HCT116 (cell line): ENCODE results near the gene RIPOR3. TPM values are rescaled to one million over a fixed set of nuclear protein-coding genes. Genes with fewer than 3 reads are reported as not detected.

Source experiments
- ATAC-seq: fragments of 200-7000 bp; cut with Tn5 transposase; 2 replicates; pipeline ENCODE4 v1.9.1; 2020; ENCODE audit warnings: mild to moderate bottlenecking, moderate library complexity
- BruUV-seq: library from RNA; stranded (reverse); fragments of 400-500 nt; replicated peaks from 2 replicates; lab custom pipeline; 2021; lab: Mats Ljungman, UMichigan
- CTCF ChIA-PET: fragments of 300-600 bp; sonication (Branson Sonifier 250); formaldehyde crosslinking; loops from one replicate; lab custom pipeline; 2021; ENCODE audit warnings: antibody characterized with exemption; lab: Charles Lee
- POLR2A ChIA-PET: fragments of 300-600, 350-600 bp; sonication (Branson Sonifier 250); formaldehyde crosslinking; loops from one replicate; lab custom pipeline; 2021; ENCODE audit warnings: antibody characterized with exemption; lab: Charles Lee
- RAD21 ChIA-PET, 2 experiments: fragments of 300-600 bp; sonication (Branson Sonifier 250); formaldehyde crosslinking; loops; one replicate each; lab custom pipeline; 2023; ENCODE audit warnings: low total read pairs in 2 of 2; ENCODE audit not compliant: uncharacterized antibody in 2 of 2, unreplicated experiment in 2 of 2, low non-redundant PET in 1 of 2; lab: Charles Lee
- DNase-seq: peaks from one replicate; pipeline ENCODE4 v3.0.0-alpha.2; 2010; ENCODE audit warnings: low read depth, low spot score
- H2AFZ ChIP-seq: fragments of 200-600 bp; shearing (Covaris generic), sonication (generic); 2 replicates; pipeline ENCODE4 v1.6.1; 2017; ENCODE audit warnings: low read depth, mixed run types, mixed read lengths, antibody characterized with exemption, low read length; ENCODE audit not compliant: poor library complexity, severe bottlenecking
- H3K27ac ChIP-seq: 2 replicates; pipeline ENCODE4 v1.5.1; 2012; ENCODE audit warnings: low read depth, low read length
- H3K27me3 ChIP-seq: fragments of 200-600 bp; sonication (generic); 2 replicates; pipeline ENCODE4 v1.6.1; 2016; ENCODE audit warnings: mixed run types, low read length, mixed read lengths; ENCODE audit not compliant: insufficient read depth
- H3K36me3 ChIP-seq, 2 experiments: fragments of 200-500 bp in 1 of 2; fragments of 200-600 bp in 1 of 2; sonication (Bioruptor generic) in 1 of 2; sonication (generic) in 1 of 2; 2 replicates each; pipeline versions ENCODE4 v1.5.1 to v1.6.1; 2014 to 2016; ENCODE audit warnings: low read length in 2 of 2, inconsistent platforms in 1 of 2, mixed read lengths in 1 of 2, mixed run types in 1 of 2; ENCODE audit not compliant: insufficient read depth in 2 of 2, control insufficient read depth in 1 of 2
- H3K4me1 ChIP-seq, 2 experiments: fragments of 200-600 bp in 1 of 2; sonication (generic) in 1 of 2; 2 replicates each; pipeline versions ENCODE4 v1.5.1 to v1.6.1; 2012 to 2017; ENCODE audit warnings: low read length in 2 of 2, inconsistent platforms in 1 of 2, mild to moderate bottlenecking in 1 of 2, mixed read lengths in 1 of 2, mixed run types in 1 of 2, moderate library complexity in 1 of 2; ENCODE audit not compliant: insufficient read depth in 2 of 2, control insufficient read depth in 1 of 2
- H3K4me2 ChIP-seq: fragments of 200-600 bp; sonication (generic); 2 replicates; pipeline ENCODE4 v1.6.1; 2017; ENCODE audit warnings: mixed run types, low read length, mixed read lengths
- H3K4me3 ChIP-seq, 2 experiments: fragments of 200-600 bp in 1 of 2; sonication (generic) in 1 of 2; replicated peaks in 1 of 2; 2 replicates each; pipeline ENCODE4 v1.5.1; 2011 to 2016; ENCODE audit warnings: low read length in 2 of 2, control low read depth in 1 of 2, low read depth in 1 of 2, mild to moderate bottlenecking in 1 of 2, mixed read lengths in 1 of 2, mixed run types in 1 of 2
- H3K79me2 ChIP-seq: fragments of 200-600 bp; sonication (generic); 2 replicates; pipeline ENCODE4 v1.6.1; 2017; ENCODE audit warnings: mild to moderate bottlenecking, mixed run types, low read length, moderate library complexity, mixed read lengths; ENCODE audit not compliant: insufficient read depth
- H3K9ac ChIP-seq: fragments of 200-600 bp; sonication (generic); 2 replicates; pipeline ENCODE4 v1.6.1; 2016; ENCODE audit warnings: low read length, mixed read lengths
- H3K9me2 ChIP-seq: fragments of 200-600 bp; sonication (generic), shearing (Covaris generic); 2 replicates; pipeline ENCODE4 v1.6.1; 2017; ENCODE audit warnings: mixed run types, mild to moderate bottlenecking, moderate library complexity; ENCODE audit not compliant: insufficient read depth
- H3K9me3 ChIP-seq, 2 experiments: fragments of 200-500 bp in 1 of 2; fragments of 200-600 bp in 1 of 2; sonication (Bioruptor generic) in 1 of 2; sonication (generic) in 1 of 2; 2 replicates each; pipeline ENCODE4 v1.6.1; 2014 to 2017; ENCODE audit warnings: low read length in 2 of 2, mixed read lengths in 2 of 2, inconsistent platforms in 1 of 2, low read depth in 1 of 2, mild to moderate bottlenecking in 1 of 2, mixed run types in 1 of 2, moderate library complexity in 1 of 2; ENCODE audit not compliant: control insufficient read depth in 1 of 2, insufficient read depth in 1 of 2
- H4K20me1 ChIP-seq: fragments of 200-600 bp; sonication (generic), shearing (Covaris generic); 2 replicates; pipeline ENCODE4 v1.6.1; 2017; ENCODE audit warnings: mixed run types, mild to moderate bottlenecking, moderate library complexity; ENCODE audit not compliant: insufficient read depth
- CBX3 ChIP-seq: IDR thresholded peaks from 2 replicates; pipeline ENCODE4 v1.6.1; 2012; ENCODE audit warnings: low read depth
- EGR1 ChIP-seq: IDR thresholded peaks from 2 replicates; pipeline ENCODE4 v1.6.1; 2012; ENCODE audit warnings: low read depth
- ELF1 ChIP-seq: IDR thresholded peaks from 2 replicates; pipeline ENCODE4 v1.6.1; 2012; ENCODE audit warnings: low read depth, borderline replicate concordance
- EZH2 ChIP-seq: fragments of 200-600 bp; sonication (generic); IDR thresholded peaks from 2 replicates; pipeline ENCODE4 v1.6.1; 2017; ENCODE audit warnings: antibody characterized with exemption, mixed run types
- FOSL1 ChIP-seq: IDR thresholded peaks from 2 replicates; pipeline ENCODE4 v1.6.1; 2012; ENCODE audit warnings: low read depth
- JUND ChIP-seq: IDR thresholded peaks from 2 replicates; pipeline ENCODE4 v1.6.1; 2012
- POLR2A ChIP-seq: IDR thresholded peaks from 2 replicates; pipeline ENCODE4 v1.7.0; 2011; ENCODE audit warnings: borderline replicate concordance; ENCODE audit not compliant: insufficient read depth, insufficient read length; ENCODE audit errors: extremely low read depth
- RAD21 ChIP-seq: IDR thresholded peaks from 2 replicates; pipeline ENCODE4 v1.6.1; 2012; ENCODE audit warnings: low read depth, mild to moderate bottlenecking
- SP1 ChIP-seq: IDR thresholded peaks from 2 replicates; pipeline ENCODE4 v1.6.1; 2012; ENCODE audit warnings: low read depth
- SRF ChIP-seq: IDR thresholded peaks from 2 replicates; pipeline ENCODE4 v1.6.1; 2012; ENCODE audit warnings: low read depth
- TCF7L2 ChIP-seq: IDR thresholded peaks from 2 replicates; pipeline ENCODE4 v1.7.0; 2011; ENCODE audit warnings: borderline replicate concordance, inconsistent platforms; ENCODE audit not compliant: insufficient read depth, insufficient read length; ENCODE audit errors: extremely low read depth
- YY1 ChIP-seq: IDR thresholded peaks from 2 replicates; pipeline ENCODE4 v1.6.1; 2011; ENCODE audit warnings: low read length, low read depth, moderate library complexity, mild to moderate bottlenecking; ENCODE audit not compliant: insufficient replicate concordance; ENCODE audit errors: extremely low read depth
- ZNF274 ChIP-seq: fragments of 200-500 bp; sonication (Bioruptor generic); IDR thresholded peaks from 2 replicates; pipeline ENCODE4 v1.6.1; 2014; ENCODE audit warnings: mild to moderate bottlenecking, low read depth, low read length, inconsistent platforms
- intact Hi-C: fragments of 100-400 bp; cut with micrococcal nuclease; formaldehyde crosslinking; loops from 2 replicates; pipeline ENCODE4 v1.10.0; 2022
- total RNA-seq: library from RNA; stranded (reverse); gene quantifications from one replicate; pipeline ENCODE4 v1.2.1, GENCODE V29; 2021; ENCODE audit not compliant: unreplicated experiment
- TF ChIP-seq, protein P1 (sequence below): IDR thresholded peaks from 2 replicates; pipeline ENCODE4 v1.6.1; 2012; ENCODE audit warnings: low read depth
- TF ChIP-seq, protein P2 (sequence below): IDR thresholded peaks from 2 replicates; pipeline ENCODE4 v1.6.1; 2011; ENCODE audit warnings: mild to moderate bottlenecking, low read length, moderate library complexity; ENCODE audit not compliant: insufficient replicate concordance; ENCODE audit errors: extremely low read depth
- TF ChIP-seq, protein P3 (sequence below): IDR thresholded peaks from 2 replicates; pipeline ENCODE4 v1.6.1; 2012
- TF ChIP-seq, protein P4 (sequence below): IDR thresholded peaks from 2 replicates; pipeline ENCODE4 v1.6.1; 2012

The RIPOR3 gene
- total RNA-seq, 1 experiment from 2014 or later, result 0.22 TPM

DNA sequence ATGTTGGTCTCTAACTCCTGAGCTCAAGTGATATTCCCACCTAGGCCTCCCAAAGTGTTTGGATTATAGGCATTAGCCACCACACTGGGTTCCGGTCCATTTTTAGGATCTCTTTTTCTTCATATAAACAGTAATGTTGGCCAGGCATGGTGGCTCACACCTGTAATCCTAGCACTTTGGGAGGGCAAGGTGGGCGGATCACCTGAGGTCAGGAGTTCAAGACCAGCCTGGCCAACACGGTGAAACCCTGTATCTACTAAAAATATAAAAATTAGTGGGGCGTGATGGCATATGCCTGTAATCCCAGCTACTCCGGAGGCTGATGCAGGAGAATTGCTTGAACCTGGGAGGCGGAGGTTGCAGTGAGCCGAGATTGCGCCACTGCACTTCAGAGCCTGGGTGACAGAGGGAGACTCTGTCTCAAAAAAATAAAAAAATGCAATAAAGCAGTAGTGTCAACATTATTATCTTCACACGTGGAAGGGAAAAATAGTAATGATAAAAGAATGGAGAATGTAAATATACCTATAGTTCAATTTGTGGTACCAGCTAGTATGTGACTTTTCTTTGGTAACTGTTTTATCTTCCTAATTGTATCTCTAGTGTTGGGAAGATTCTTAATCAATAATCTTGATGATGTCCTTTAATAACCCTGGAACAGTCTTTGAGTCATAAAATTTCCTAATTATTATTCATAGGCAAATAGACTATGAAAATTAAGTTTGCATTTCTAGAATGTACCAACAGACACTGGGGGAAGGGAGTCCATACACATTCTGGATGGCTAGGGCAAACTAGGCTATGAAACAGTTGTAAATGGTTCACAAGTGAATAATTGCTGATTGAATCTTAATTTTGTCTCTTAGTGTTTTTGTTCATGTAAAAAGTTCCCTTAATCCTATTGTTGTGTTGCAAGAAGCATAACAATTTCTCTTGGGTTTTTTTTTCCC lies 43.7 kb upstream of the RIPOR3 start (continued):
- TF ChIP-seq ZNF274, result no peak
- no peak for TF ChIP-seq CBX3

DNA sequence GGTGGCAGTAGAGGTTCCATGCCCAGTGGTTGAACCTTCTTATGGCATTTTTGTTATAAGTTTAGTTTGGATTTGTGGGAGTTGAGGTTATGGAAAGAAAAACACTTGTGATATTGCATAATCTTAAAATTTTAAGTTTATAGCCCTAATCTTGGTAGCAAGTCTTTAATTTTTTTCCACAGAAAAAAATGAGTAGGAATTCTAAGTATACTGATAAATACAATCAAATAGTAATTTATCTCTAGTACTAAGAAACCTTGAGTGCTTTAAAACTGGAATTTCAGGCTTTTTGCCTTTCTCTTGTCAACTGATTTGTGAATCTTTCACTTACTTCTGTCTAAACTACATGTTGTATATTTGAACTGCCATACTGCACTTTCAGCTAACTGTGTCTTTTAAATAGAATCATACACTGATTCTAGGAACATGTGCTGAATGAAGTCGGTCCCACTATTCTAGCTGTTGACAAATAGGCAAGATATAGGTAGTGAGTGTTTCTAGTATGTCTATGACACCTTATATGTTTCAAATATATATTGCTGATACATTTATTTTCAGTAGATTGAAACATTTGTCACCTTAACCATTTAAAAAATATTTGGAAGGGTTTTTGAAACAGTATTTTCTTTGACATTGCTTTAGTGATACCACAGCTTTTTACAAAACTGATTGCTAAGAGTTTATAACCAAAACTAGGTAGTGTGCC lies 42.5 kb upstream of the RIPOR3 start:
- Histone ChIP-seq H3K36me3 (peaks cover 14 to 17% of the 10 kb centered on the region in 2 experiments), H3K9ac (peak overlapping the region; percentile 94), H3K9me2 (no peaks in the 10 kb centered on the region), H4K20me1 (peaks cover 14% of the 10 kb centered on the region; the same call in 1 of the 2 replicates), H2AFZ (no peak overlapping the region), H3K79me2 (peaks cover 77% of the 10 kb centered on the region), H3K9me3 (no peaks in the 10 kb centered on the region), H3K4me2 (peak overlapping the region; percentile 99), H3K27me3 (no peaks in the 10 kb centered on the region), H3K27ac (peak overlapping the region; percentile 91; the same call in 1 of the 2 replicates), H3K4me1 (peaks cover 72 to 84% of the 10 kb centered on the region in 2 experiments), H3K4me3 (peak overlapping the region; percentile 59 to 94)
- no peak for ATAC-seq
- intact Hi-C loops, result loop anchor here (5.0 kb wide), 1 partner anchor 546 kb away; no protein-coding TSS in a partner anchor
- no TSS peak for BruUV-seq
- no peak for DNase-seq
- RAD21 ChIA-PET, result interaction anchor here in 1 of 2 experiments (1.3 kb wide), 1 partner anchor 16 kb away, joined by 6 read pairs; no protein-coding TSS in a partner anchor
- CTCF ChIA-PET, result interaction anchor here (1.3 kb wide), 1 partner anchor 15 kb away, joined by 5 read pairs; no protein-coding TSS in a partner anchor
- POLR2A ChIA-PET, result interaction anchor here (1.1 to 1.9 kb wide), 4 partner anchors 8 to 24 kb away, joined by 3 to 6 read pairs (median 4); no protein-coding TSS in a partner anchor
- TF ChIP-seq TCF7L2 (no peak), EGR1 (no peak), POLR2A (no peak), YY1 (no peak), SP1 (no peak), JUND (no peak), SRF (no peak), EZH2 (no peak), RAD21 (no peak), CBX3 (no peak), ELF1 (no peak), FOSL1 (no peak)
- TF ChIP-seq, protein P1, sequence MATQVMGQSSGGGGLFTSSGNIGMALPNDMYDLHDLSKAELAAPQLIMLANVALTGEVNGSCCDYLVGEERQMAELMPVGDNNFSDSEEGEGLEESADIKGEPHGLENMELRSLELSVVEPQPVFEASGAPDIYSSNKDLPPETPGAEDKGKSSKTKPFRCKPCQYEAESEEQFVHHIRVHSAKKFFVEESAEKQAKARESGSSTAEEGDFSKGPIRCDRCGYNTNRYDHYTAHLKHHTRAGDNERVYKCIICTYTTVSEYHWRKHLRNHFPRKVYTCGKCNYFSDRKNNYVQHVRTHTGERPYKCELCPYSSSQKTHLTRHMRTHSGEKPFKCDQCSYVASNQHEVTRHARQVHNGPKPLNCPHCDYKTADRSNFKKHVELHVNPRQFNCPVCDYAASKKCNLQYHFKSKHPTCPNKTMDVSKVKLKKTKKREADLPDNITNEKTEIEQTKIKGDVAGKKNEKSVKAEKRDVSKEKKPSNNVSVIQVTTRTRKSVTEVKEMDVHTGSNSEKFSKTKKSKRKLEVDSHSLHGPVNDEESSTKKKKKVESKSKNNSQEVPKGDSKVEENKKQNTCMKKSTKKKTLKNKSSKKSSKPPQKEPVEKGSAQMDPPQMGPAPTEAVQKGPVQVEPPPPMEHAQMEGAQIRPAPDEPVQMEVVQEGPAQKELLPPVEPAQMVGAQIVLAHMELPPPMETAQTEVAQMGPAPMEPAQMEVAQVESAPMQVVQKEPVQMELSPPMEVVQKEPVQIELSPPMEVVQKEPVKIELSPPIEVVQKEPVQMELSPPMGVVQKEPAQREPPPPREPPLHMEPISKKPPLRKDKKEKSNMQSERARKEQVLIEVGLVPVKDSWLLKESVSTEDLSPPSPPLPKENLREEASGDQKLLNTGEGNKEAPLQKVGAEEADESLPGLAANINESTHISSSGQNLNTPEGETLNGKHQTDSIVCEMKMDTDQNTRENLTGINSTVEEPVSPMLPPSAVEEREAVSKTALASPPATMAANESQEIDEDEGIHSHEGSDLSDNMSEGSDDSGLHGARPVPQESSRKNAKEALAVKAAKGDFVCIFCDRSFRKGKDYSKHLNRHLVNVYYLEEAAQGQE, result no peak
- TF ChIP-seq, protein P2, sequence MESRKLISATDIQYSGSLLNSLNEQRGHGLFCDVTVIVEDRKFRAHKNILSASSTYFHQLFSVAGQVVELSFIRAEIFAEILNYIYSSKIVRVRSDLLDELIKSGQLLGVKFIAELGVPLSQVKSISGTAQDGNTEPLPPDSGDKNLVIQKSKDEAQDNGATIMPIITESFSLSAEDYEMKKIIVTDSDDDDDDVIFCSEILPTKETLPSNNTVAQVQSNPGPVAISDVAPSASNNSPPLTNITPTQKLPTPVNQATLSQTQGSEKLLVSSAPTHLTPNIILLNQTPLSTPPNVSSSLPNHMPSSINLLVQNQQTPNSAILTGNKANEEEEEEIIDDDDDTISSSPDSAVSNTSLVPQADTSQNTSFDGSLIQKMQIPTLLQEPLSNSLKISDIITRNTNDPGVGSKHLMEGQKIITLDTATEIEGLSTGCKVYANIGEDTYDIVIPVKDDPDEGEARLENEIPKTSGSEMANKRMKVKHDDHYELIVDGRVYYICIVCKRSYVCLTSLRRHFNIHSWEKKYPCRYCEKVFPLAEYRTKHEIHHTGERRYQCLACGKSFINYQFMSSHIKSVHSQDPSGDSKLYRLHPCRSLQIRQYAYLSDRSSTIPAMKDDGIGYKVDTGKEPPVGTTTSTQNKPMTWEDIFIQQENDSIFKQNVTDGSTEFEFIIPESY, result no peak
- TF ChIP-seq, protein P3, sequence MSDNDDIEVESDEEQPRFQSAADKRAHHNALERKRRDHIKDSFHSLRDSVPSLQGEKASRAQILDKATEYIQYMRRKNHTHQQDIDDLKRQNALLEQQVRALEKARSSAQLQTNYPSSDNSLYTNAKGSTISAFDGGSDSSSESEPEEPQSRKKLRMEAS, result no peak
- TF ChIP-seq, protein P4, sequence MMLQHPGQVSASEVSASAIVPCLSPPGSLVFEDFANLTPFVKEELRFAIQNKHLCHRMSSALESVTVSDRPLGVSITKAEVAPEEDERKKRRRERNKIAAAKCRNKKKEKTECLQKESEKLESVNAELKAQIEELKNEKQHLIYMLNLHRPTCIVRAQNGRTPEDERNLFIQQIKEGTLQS, result no peak
